ENCODE results near the gene CPNE1. TPM values are rescaled to one million over a fixed set of nuclear protein-coding genes. Genes with fewer than 3 reads are reported as not detected.
A peak's percentile ranks its signal among the peaks of the same experiment; 100 is the strongest.

Gene CPNE1
- total RNA-seq, 4 donors from 2014 or later = 37.3 to 60.7 (median 50.1) TPM

DNA sequence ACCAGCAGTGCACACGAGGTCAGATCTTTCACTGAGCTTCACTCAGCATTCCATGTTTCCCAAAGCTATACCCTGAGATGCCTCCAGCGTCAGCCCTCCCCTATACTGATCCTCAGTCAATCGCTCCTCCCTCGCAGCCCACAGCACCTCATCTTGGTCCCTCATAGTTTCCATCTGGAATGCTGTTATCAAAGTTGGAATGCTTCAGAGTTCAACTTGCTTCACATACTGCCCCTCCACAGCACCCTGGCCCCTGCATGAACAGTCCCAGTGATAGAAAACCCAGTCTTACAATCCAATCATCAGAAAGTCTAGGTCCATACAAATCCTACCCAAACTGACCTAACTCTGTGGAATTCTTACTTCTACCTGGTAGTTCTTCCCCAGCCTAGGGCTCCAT lies 29.0 kb downstream of the CPNE1 start:
- peaks cover 0 to 20% of the 10 kb centered on the region in 2 donors for H3K36me3 ChIP-seq
- intact Hi-C loops (cut with DNase I; ENCODE audit: low total_unique reads) = no loop called here
- ATAC-seq (no peak), DNase-seq (no peak)
- H3K4me3 ChIP-seq = no peak overlapping the region
- H3K27me3 ChIP-seq = no peaks in the 10 kb centered on the region
- H3K9me3 ChIP-seq = no peaks in the 10 kb centered on the region
- H3K4me1 ChIP-seq = peaks cover 31 to 35% of the 10 kb centered on the region in 2 donors
- H3K27ac ChIP-seq = no peak overlapping the region
- TF ChIP-seq POLR2A (IDR thresholded peaks at IDR 0.05) = no peak
- TF ChIP-seq, protein P1, sequence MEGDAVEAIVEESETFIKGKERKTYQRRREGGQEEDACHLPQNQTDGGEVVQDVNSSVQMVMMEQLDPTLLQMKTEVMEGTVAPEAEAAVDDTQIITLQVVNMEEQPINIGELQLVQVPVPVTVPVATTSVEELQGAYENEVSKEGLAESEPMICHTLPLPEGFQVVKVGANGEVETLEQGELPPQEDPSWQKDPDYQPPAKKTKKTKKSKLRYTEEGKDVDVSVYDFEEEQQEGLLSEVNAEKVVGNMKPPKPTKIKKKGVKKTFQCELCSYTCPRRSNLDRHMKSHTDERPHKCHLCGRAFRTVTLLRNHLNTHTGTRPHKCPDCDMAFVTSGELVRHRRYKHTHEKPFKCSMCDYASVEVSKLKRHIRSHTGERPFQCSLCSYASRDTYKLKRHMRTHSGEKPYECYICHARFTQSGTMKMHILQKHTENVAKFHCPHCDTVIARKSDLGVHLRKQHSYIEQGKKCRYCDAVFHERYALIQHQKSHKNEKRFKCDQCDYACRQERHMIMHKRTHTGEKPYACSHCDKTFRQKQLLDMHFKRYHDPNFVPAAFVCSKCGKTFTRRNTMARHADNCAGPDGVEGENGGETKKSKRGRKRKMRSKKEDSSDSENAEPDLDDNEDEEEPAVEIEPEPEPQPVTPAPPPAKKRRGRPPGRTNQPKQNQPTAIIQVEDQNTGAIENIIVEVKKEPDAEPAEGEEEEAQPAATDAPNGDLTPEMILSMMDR (IDR thresholded peaks at IDR 0.05 in 4 of 5, conservative IDR thresholded peaks at IDR 0.05 in 1 of 5) = no peak
- in situ Hi-C loops (cut with MboI; ENCODE audit: low sequenced_read_pairs in 4 of 4) = no loop called here

- intact Hi-C loops (cut with DNase I; ENCODE audit: low total_unique reads) (no loop called here), in situ Hi-C loops (cut with MboI; ENCODE audit: low sequenced_read_pairs in 4 of 4) (no loop called here)
- peaks cover 0 to 49% of the 10 kb centered on the region in 2 donors for H3K36me3 ChIP-seq
- no peak for TF ChIP-seq POLR2A (IDR thresholded peaks at IDR 0.05)
- TF ChIP-seq, protein P1 (IDR thresholded peaks at IDR 0.05 in 4 of 5, conservative IDR thresholded peaks at IDR 0.05 in 1 of 5) = no peak
- no peaks in the 10 kb centered on the region for H3K27me3 ChIP-seq
- peaks cover 17 to 25% of the 10 kb centered on the region in 2 donors for H3K4me1 ChIP-seq
- no peak overlapping the region for H3K27ac ChIP-seq
- no peaks in the 10 kb centered on the region for H3K9me3 ChIP-seq
- ATAC-seq (no peak), DNase-seq (no peak)
- no peak overlapping the region for H3K4me3 ChIP-seq
Observed at GRCh38 chr20:35632539-35633115, 32.1 kb downstream of the CPNE1 start.

GRCh38 chr20:35630636-35631035 lies 34.1 kb downstream of the CPNE1 start:
- no peaks in the 10 kb centered on the region for H3K27me3 ChIP-seq
- intact Hi-C loops (cut with DNase I; ENCODE audit: low total_unique reads) = no loop called here
- no peaks in the 10 kb centered on the region for H3K9me3 ChIP-seq
- no peak overlapping the region for H3K27ac ChIP-seq
- H3K4me3 ChIP-seq = no peak overlapping the region
- ATAC-seq = no peak
- H3K36me3 ChIP-seq = peaks cover 3 to 69% of the 10 kb centered on the region in 2 donors
- TF ChIP-seq POLR2A (IDR thresholded peaks at IDR 0.05) = no peak
- TF ChIP-seq, protein P1 (IDR thresholded peaks at IDR 0.05 in 4 of 5, conservative IDR thresholded peaks at IDR 0.05 in 1 of 5) = no peak
- peaks cover under 1 to 6% of the 10 kb centered on the region in 2 donors for H3K4me1 ChIP-seq
- in situ Hi-C loops (cut with MboI; ENCODE audit: low sequenced_read_pairs in 4 of 4) = no loop called here
- no peak for DNase-seq

DNA sequence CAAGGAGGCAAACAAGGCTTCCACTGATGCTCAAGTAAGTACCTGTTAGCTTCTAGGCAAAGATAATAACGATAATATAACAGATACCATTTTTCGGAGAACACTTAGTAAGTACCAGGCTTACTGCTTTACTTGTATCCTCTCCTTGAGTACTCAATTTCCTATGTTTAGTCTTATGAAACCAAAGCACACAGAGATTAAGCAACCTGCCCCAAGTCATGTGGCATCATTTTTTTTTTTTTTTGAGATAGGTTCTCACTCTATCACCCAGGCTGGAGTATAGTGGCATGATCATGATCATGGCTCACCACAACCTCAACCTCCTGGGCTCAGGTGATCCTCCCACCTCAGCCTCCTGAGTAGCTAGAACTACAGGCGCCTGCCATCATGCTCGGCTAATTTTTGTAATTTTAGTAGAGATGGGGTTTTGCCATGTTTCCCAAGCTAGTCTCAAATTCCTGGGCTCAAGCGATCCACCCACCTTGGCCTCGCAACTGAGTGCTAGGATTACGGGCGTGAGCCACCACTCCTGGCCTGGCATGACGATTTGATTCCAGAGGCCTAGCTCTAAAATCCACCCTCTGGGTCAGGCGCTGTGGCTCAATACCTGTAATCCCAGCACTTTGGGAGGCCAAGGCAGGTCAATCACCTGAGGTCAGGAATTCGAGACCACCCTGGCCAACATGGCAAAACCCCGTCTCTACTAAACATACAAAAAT lies 35.1 kb downstream of the CPNE1 start:
- Histone ChIP-seq H3K36me3 (peaks cover 4 to 80% of the 10 kb centered on the region in 2 donors), H3K4me1 (no peaks in the 10 kb centered on the region), H3K4me3 (no peak overlapping the region), H3K27me3 (no peaks in the 10 kb centered on the region), H3K27ac (peak overlapping the region in 2 of 4 donors; percentile 4 to 28), H3K9me3 (no peaks in the 10 kb centered on the region)
- no peak for DNase-seq
- peak in 1 of 2 donors; percentile 63 for ATAC-seq
- TF ChIP-seq, protein P1 (IDR thresholded peaks at IDR 0.05 in 4 of 5, conservative IDR thresholded peaks at IDR 0.05 in 1 of 5) = no peak
- TF ChIP-seq POLR2A (IDR thresholded peaks at IDR 0.05) = no peak
- in situ Hi-C loops (cut with MboI; ENCODE audit: low sequenced_read_pairs in 4 of 4) = no loop called here
- intact Hi-C loops (cut with DNase I; ENCODE audit: low total_unique reads) = no loop called here
